Fibroblast of lung (primary cell): ENCODE data around the gene PDE4D.

Experiments
- EZH2 ChIP-seq: IDR thresholded peaks from 2 replicates; pipeline ENCODE4 v1.5.1; 2012; ENCODE audit warnings: low read length, control low read depth, mild to moderate bottlenecking; ENCODE audit errors: missing control alignments
- TF ChIP-seq, protein P1 (sequence below), 2 donors: IDR thresholded peaks in 1 of 2; conservative IDR thresholded peaks in 1 of 2; 1 replicate in 1 of 2; 2 replicates in 1 of 2; pipeline ENCODE4 v1.5.1; 2011 to 2012; ENCODE audit warnings: low read length in 2 of 2, control low read depth in 1 of 2, inconsistent platforms in 1 of 2, low read depth in 1 of 2, mild to moderate bottlenecking in 1 of 2

DNA sequence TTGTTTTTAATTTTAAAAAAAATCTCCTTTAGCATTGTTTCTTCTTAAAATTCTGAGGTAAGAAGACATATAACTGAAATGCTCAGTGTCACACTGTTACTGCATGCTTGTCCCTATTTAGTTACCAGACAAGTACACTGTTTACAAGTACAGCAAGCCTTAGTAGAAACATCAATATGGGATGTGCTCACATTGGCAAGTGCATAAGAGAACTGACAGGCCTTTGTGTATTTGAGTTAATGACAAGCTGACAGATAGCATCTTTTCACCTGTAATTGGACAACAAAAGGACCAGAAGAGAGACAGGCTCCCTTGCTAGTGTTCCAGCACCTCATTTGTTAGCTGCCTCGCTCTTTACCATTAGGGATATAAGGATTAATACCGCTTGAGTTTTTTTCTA, 63.6 kb downstream of the PDE4D start:
- TF ChIP-seq, protein P1, sequence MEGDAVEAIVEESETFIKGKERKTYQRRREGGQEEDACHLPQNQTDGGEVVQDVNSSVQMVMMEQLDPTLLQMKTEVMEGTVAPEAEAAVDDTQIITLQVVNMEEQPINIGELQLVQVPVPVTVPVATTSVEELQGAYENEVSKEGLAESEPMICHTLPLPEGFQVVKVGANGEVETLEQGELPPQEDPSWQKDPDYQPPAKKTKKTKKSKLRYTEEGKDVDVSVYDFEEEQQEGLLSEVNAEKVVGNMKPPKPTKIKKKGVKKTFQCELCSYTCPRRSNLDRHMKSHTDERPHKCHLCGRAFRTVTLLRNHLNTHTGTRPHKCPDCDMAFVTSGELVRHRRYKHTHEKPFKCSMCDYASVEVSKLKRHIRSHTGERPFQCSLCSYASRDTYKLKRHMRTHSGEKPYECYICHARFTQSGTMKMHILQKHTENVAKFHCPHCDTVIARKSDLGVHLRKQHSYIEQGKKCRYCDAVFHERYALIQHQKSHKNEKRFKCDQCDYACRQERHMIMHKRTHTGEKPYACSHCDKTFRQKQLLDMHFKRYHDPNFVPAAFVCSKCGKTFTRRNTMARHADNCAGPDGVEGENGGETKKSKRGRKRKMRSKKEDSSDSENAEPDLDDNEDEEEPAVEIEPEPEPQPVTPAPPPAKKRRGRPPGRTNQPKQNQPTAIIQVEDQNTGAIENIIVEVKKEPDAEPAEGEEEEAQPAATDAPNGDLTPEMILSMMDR (conservative IDR thresholded peaks at IDR 0.05 in 1 of 2, IDR thresholded peaks at IDR 0.05 in 1 of 2; ENCODE audit: low read depth in 1 of 2, low read length in 2 of 2) = no peak
- no peak for TF ChIP-seq EZH2
